ENCODE results near the gene RAB37. TPM values are rescaled to one million over a fixed set of nuclear protein-coding genes. Genes with fewer than 3 reads are reported as not detected.

The RAB37 gene
- total and polyA plus RNA-seq, 9 of the 15 experiments (the other 6 are each of a cell fraction or from before 2014, with no cell fraction given), result 0.03 to 0.27 (median 0.11) TPM; not detected in 4

- TF ChIP-seq NR2C1 (IDR thresholded peaks at IDR 0.05) (no peak), NR2C1 (tag; IDR thresholded peaks at IDR 0.05) (no peak), ETV1 (tag; conservative IDR thresholded peaks at IDR 0.05; ENCODE audit: low read depth) (no peak), PTBP1 (IDR thresholded peaks at IDR 0.05; ENCODE audit: low read depth, low read length) (no peak), RHOXF2B (CRISPR knock-in tag; conservative IDR thresholded peaks at IDR 0.05) (no peak), ZNF830 (CRISPR knock-in tag; IDR thresholded peaks at IDR 0.05) (0 out of 2 replicates have a peak, but pooled peaks have one; percentile 27), ZNF146 (CRISPR knock-in tag; IDR thresholded peaks at IDR 0.05; ENCODE audit: unreplicated experiment) (no peak), PRMT5 (CRISPR knock-in tag; IDR thresholded peaks at IDR 0.05) (no peak), PBX2 (CRISPR knock-in tag; IDR thresholded peaks at IDR 0.05; ENCODE audit: low read depth) (no peak), PBX2 (tag; conservative IDR thresholded peaks at IDR 0.05; ENCODE audit: low read depth) (no peak), PHF20 (IDR thresholded peaks at IDR 0.05; ENCODE audit: partially characterized antibody) (no peak), ZNF165 (CRISPR knock-in tag; IDR thresholded peaks at IDR 0.05; ENCODE audit: borderline replicate concordance) (no peak), ARID1B (IDR thresholded peaks at IDR 0.05) (no peak), SOX6 (IDR thresholded peaks at IDR 0.05) (no peak), FOXJ2 (tag; IDR thresholded peaks at IDR 0.05) (no peak), ZNF174 (CRISPR knock-in tag; IDR thresholded peaks at IDR 0.05) (no peak), CTBP1 (IDR thresholded peaks at IDR 0.05; ENCODE audit: borderline replicate concordance) (peak; percentile 85), RBM17 (IDR thresholded peaks at IDR 0.05; ENCODE audit: borderline replicate concordance, low read depth, low read length) (no peak), FIP1L1 (IDR thresholded peaks at IDR 0.05; ENCODE audit: low read depth, low read length, poor library complexity, severe bottlenecking) (peak; percentile 5)
- TF ChIP-seq, protein P1, sequence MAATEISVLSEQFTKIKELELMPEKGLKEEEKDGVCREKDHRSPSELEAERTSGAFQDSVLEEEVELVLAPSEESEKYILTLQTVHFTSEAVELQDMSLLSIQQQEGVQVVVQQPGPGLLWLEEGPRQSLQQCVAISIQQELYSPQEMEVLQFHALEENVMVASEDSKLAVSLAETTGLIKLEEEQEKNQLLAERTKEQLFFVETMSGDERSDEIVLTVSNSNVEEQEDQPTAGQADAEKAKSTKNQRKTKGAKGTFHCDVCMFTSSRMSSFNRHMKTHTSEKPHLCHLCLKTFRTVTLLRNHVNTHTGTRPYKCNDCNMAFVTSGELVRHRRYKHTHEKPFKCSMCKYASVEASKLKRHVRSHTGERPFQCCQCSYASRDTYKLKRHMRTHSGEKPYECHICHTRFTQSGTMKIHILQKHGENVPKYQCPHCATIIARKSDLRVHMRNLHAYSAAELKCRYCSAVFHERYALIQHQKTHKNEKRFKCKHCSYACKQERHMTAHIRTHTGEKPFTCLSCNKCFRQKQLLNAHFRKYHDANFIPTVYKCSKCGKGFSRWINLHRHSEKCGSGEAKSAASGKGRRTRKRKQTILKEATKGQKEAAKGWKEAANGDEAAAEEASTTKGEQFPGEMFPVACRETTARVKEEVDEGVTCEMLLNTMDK (IDR thresholded peaks at IDR 0.05; ENCODE audit: borderline replicate concordance, insufficient read depth, low read depth, low read length, poor library complexity, severe bottlenecking), result no peak
- TF ChIP-seq, protein P2, sequence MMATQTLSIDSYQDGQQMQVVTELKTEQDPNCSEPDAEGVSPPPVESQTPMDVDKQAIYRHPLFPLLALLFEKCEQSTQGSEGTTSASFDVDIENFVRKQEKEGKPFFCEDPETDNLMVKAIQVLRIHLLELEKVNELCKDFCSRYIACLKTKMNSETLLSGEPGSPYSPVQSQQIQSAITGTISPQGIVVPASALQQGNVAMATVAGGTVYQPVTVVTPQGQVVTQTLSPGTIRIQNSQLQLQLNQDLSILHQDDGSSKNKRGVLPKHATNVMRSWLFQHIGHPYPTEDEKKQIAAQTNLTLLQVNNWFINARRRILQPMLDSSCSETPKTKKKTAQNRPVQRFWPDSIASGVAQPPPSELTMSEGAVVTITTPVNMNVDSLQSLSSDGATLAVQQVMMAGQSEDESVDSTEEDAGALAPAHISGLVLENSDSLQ (IDR thresholded peaks at IDR 0.05), result no peak
- TF ChIP-seq, protein P3, sequence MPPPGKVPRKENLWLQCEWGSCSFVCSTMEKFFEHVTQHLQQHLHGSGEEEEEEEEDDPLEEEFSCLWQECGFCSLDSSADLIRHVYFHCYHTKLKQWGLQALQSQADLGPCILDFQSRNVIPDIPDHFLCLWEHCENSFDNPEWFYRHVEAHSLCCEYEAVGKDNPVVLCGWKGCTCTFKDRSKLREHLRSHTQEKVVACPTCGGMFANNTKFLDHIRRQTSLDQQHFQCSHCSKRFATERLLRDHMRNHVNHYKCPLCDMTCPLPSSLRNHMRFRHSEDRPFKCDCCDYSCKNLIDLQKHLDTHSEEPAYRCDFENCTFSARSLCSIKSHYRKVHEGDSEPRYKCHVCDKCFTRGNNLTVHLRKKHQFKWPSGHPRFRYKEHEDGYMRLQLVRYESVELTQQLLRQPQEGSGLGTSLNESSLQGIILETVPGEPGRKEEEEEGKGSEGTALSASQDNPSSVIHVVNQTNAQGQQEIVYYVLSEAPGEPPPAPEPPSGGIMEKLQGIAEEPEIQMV (tag; conservative IDR thresholded peaks at IDR 0.05; ENCODE audit: low read depth), result no peak
Measured at GRCh38 chr17:74748529-74749278, 11.6 kb downstream of the RAB37 start, which contains the start of gene NHERF1 (continued).

All from K562 (cell line).